WTC11 (cell line): ENCODE results near the gene DPCD.

Experiments
- AR ChIP-seq: fragments of 250-450 bp; sonication (Bioruptor Pico); IDR thresholded peaks from 2 replicates; pipeline ENCODE4 v1.9.0; 2021; ENCODE audit warnings: mild to moderate bottlenecking
- CREB1 ChIP-seq: sonication (generic); formaldehyde crosslinking; IDR thresholded peaks from 2 replicates; pipeline ENCODE4 v1.8.0; 2023; ENCODE audit warnings: mild to moderate bottlenecking, missing genetic modification reagents
- JUN ChIP-seq: sonication (generic); formaldehyde crosslinking; IDR thresholded peaks from 2 replicates; pipeline ENCODE4 v1.8.0; 2023; ENCODE audit warnings: mild to moderate bottlenecking, missing genetic modification reagents
- NR1H2 ChIP-seq: sonication (generic); formaldehyde crosslinking; IDR thresholded peaks from 2 replicates; pipeline ENCODE4 v1.9.0; 2021; ENCODE audit warnings: mild to moderate bottlenecking, moderate library complexity, missing genetic modification reagents
- TEAD4 ChIP-seq: sonication (generic); formaldehyde crosslinking; IDR thresholded peaks from 2 replicates; pipeline ENCODE4 v1.8.0; 2022; ENCODE audit warnings: mild to moderate bottlenecking, missing genetic modification reagents
- USF2 ChIP-seq: sonication (generic); formaldehyde crosslinking; IDR thresholded peaks from 2 replicates; pipeline ENCODE4 v1.8.1; 2023; ENCODE audit warnings: mild to moderate bottlenecking, missing genetic modification reagents, moderate library complexity
- ZSCAN18 ChIP-seq: fragments of 250-450 bp; sonication (Bioruptor Pico); IDR thresholded peaks from 2 replicates; pipeline ENCODE4 v2.1.2; 2022; ENCODE audit warnings: mild to moderate bottlenecking, moderate library complexity
- TF ChIP-seq, protein P1 (sequence below): fragments of 200-600 bp; IDR thresholded peaks from 2 replicates; pipeline ENCODE4 v1.8.0; 2022; ENCODE audit warnings: antibody characterized with exemption
- TF ChIP-seq, protein P2 (sequence below): sonication (generic); formaldehyde crosslinking; IDR thresholded peaks from 2 replicates; pipeline ENCODE4 v1.8.0; 2022; ENCODE audit warnings: mild to moderate bottlenecking, missing genetic modification reagents

GRCh38 chr10:101597091-101597900 is 9.2 kb downstream of the DPCD start:
- TF ChIP-seq USF2 (CRISPR knock-in tag) = no peak
- TF ChIP-seq, protein P1, sequence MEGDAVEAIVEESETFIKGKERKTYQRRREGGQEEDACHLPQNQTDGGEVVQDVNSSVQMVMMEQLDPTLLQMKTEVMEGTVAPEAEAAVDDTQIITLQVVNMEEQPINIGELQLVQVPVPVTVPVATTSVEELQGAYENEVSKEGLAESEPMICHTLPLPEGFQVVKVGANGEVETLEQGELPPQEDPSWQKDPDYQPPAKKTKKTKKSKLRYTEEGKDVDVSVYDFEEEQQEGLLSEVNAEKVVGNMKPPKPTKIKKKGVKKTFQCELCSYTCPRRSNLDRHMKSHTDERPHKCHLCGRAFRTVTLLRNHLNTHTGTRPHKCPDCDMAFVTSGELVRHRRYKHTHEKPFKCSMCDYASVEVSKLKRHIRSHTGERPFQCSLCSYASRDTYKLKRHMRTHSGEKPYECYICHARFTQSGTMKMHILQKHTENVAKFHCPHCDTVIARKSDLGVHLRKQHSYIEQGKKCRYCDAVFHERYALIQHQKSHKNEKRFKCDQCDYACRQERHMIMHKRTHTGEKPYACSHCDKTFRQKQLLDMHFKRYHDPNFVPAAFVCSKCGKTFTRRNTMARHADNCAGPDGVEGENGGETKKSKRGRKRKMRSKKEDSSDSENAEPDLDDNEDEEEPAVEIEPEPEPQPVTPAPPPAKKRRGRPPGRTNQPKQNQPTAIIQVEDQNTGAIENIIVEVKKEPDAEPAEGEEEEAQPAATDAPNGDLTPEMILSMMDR = no peak
- no peak for TF ChIP-seq AR (CRISPR knock-in tag)
- no peak for TF ChIP-seq ZSCAN18 (CRISPR knock-in tag)
- TF ChIP-seq JUN (CRISPR knock-in tag) = no peak
- no peak for TF ChIP-seq TEAD4 (CRISPR knock-in tag)
- no peak for TF ChIP-seq CREB1 (CRISPR knock-in tag)
- TF ChIP-seq NR1H2 (CRISPR knock-in tag) = no peak
- TF ChIP-seq, protein P2, sequence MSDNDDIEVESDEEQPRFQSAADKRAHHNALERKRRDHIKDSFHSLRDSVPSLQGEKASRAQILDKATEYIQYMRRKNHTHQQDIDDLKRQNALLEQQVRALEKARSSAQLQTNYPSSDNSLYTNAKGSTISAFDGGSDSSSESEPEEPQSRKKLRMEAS (CRISPR knock-in tag) = no peak
